IMR-90 (cell line): ENCODE results near the gene GRB10. TPM values are rescaled to one million over a fixed set of nuclear protein-coding genes. Genes with fewer than 3 reads are reported as not detected.

Source experiments
- ATAC-seq: fragments of 200-7000 bp; cut with Tn5 transposase; 2 replicates; pipeline ENCODE4 v1.9.1; 2020; ENCODE audit warnings: low read depth, mild to moderate bottlenecking, moderate library complexity
- BruUV-seq: library from RNA; stranded (reverse); fragments of 400-500 nt; replicated peaks from 2 replicates; lab custom pipeline; 2021; lab: Mats Ljungman, UMichigan
- CTCF ChIA-PET: fragments of 300-600 bp; formaldehyde crosslinking; extraction: SDS; loops from one replicate; lab custom pipeline; 2021; ENCODE audit warnings: antibody characterized with exemption; lab: Yijun Ruan, JAX
- POLR2A ChIA-PET: fragments of 300-600 bp; sonication (Branson Sonifier 250); formaldehyde crosslinking; loops from one replicate; lab custom pipeline; 2022; ENCODE audit warnings: antibody characterized with exemption; ENCODE audit not compliant: unreplicated experiment; lab: Charles Lee
- DNase-seq: peaks from one replicate; pipeline ENCODE4 v3.0.0; 2013
- H2AFZ ChIP-seq: replicated peaks from 2 replicates; pipeline ENCODE3; 2013; ENCODE audit warnings: low read length, mild to moderate bottlenecking; ENCODE audit not compliant: poor library complexity
- H2AK5ac ChIP-seq: 2 replicates; pipeline ENCODE4 v1.6.1; 2013; ENCODE audit warnings: low read depth, low read length, inconsistent platforms
- H2AK9ac ChIP-seq: replicated peaks from 2 replicates; pipeline ENCODE3; 2013; ENCODE audit warnings: mild to moderate bottlenecking, low read depth, low read length, moderate library complexity; ENCODE audit not compliant: poor library complexity
- H2BK120ac ChIP-seq: 2 replicates; pipeline ENCODE4 v1.6.1; 2013; ENCODE audit warnings: low read depth, low read length, inconsistent platforms
- H2BK15ac ChIP-seq: 3 replicates; pipeline ENCODE4 v1.6.1; 2013; ENCODE audit warnings: low read depth, low read length, inconsistent platforms
- H2BK20ac ChIP-seq: 2 replicates; pipeline ENCODE4 v1.6.1; 2013; ENCODE audit warnings: low read depth, mild to moderate bottlenecking, inconsistent platforms, low read length, moderate library complexity
- H2BK5ac ChIP-seq: 2 replicates; pipeline ENCODE4 v1.6.1; 2013; ENCODE audit warnings: mild to moderate bottlenecking, low read depth, low read length, inconsistent platforms; ENCODE audit not compliant: poor library complexity, severe bottlenecking
- H3K14ac ChIP-seq: replicated peaks from 2 replicates; pipeline ENCODE4 v1.6.1; 2013; ENCODE audit warnings: low read depth, low read length, inconsistent platforms
- H3K18ac ChIP-seq: 2 replicates; pipeline ENCODE4 v1.6.1; 2013; ENCODE audit warnings: low read depth, low read length, control low read depth
- H3K23ac ChIP-seq: 2 replicates; pipeline ENCODE4 v1.6.1; 2013; ENCODE audit warnings: low read depth, low read length, inconsistent platforms
- H3K27ac ChIP-seq: 2 replicates; pipeline ENCODE4 v1.5.1; 2013; ENCODE audit warnings: mild to moderate bottlenecking, control low read depth, low read length; ENCODE audit not compliant: insufficient read depth
- H3K27me3 ChIP-seq: 2 replicates; pipeline ENCODE4 v1.6.1; 2013; ENCODE audit warnings: low read length; ENCODE audit not compliant: control insufficient read depth, insufficient read depth
- H3K36me3 ChIP-seq: 2 replicates; pipeline ENCODE4 v1.6.1; 2013; ENCODE audit warnings: low read length, mixed read lengths; ENCODE audit not compliant: control insufficient read depth, insufficient read depth
- H3K4ac ChIP-seq: 2 replicates; pipeline ENCODE4 v1.6.1; 2013; ENCODE audit warnings: low read depth, low read length, inconsistent platforms
- H3K4me1 ChIP-seq: 2 replicates; pipeline ENCODE4 v1.6.1; 2013; ENCODE audit warnings: low read length, mixed read lengths; ENCODE audit not compliant: control insufficient read depth, insufficient read depth
- H3K4me2 ChIP-seq: 2 replicates; pipeline ENCODE4 v1.6.1; 2013; ENCODE audit warnings: low read depth, mild to moderate bottlenecking, control low read depth, low read length, moderate library complexity
- H3K4me3 ChIP-seq: 2 replicates; pipeline ENCODE4 v1.5.1; 2013; ENCODE audit warnings: low read depth, mild to moderate bottlenecking, control low read depth, low read length, moderate library complexity; ENCODE audit not compliant: insufficient read depth
- H3K56ac ChIP-seq: 2 replicates; pipeline ENCODE4 v1.6.1; 2013; ENCODE audit warnings: low read length, inconsistent platforms; ENCODE audit not compliant: insufficient read depth; ENCODE audit errors: extremely low read depth
- H3K79me1 ChIP-seq, 2 experiments: 2 replicates each; pipeline ENCODE4 v1.6.1; 2013; ENCODE audit warnings: low read length in 2 of 2, inconsistent platforms in 1 of 2, low read depth in 1 of 2
- H3K9ac ChIP-seq: 2 replicates; pipeline ENCODE4 v1.6.1; 2013; ENCODE audit warnings: low read depth, low read length, control low read depth
- H3K9me1 ChIP-seq: 2 replicates; pipeline ENCODE4 v1.6.1; 2013; ENCODE audit warnings: low read length, inconsistent platforms; ENCODE audit not compliant: insufficient read depth
- H3K9me3 ChIP-seq: 2 replicates; pipeline ENCODE4 v1.6.1; 2013; ENCODE audit warnings: low read length; ENCODE audit not compliant: control insufficient read depth, insufficient read depth
- H4K20me1 ChIP-seq: 2 replicates; pipeline ENCODE4 v1.6.1; 2013; ENCODE audit warnings: low read length, inconsistent platforms; ENCODE audit not compliant: insufficient read depth
- H4K5ac ChIP-seq: 2 replicates; pipeline ENCODE4 v1.6.1; 2013; ENCODE audit warnings: mild to moderate bottlenecking, low read depth, low read length, control low read depth
- H4K8ac ChIP-seq, 2 experiments: 2 replicates each; pipeline ENCODE4 v1.6.1; 2013; ENCODE audit warnings: low read depth in 2 of 2, low read length in 2 of 2, control low read depth in 1 of 2, inconsistent platforms in 1 of 2
- H4K91ac ChIP-seq: 2 replicates; pipeline ENCODE4 v1.6.1; 2013; ENCODE audit warnings: low read depth, low read length, inconsistent platforms; ENCODE audit not compliant: insufficient read depth
- CHD1 ChIP-seq: IDR thresholded peaks from 2 replicates; pipeline ENCODE4 v1.6.1; 2012; ENCODE audit warnings: low read depth, low read length, improper control_type of control experiment
- RCOR1 ChIP-seq: IDR thresholded peaks from 2 replicates; pipeline ENCODE4 v1.6.1; 2012; ENCODE audit warnings: mild to moderate bottlenecking, low read length, improper control_type of control experiment; ENCODE audit not compliant: insufficient replicate concordance
- SMC3 ChIP-seq: fragments of 150-350 bp; IDR thresholded peaks from 2 replicates; pipeline ENCODE4 v1.6.1; 2016; ENCODE audit warnings: low read depth, mild to moderate bottlenecking, antibody characterized with exemption, low read length, moderate library complexity
- WGBS, 2 experiments: methylation state at CpG; one replicate each; pipeline versions ENCODE4 v1.1.5 to v1.1.7; 2013; ENCODE audit warnings: missing lambda C conversion rate in 2 of 2; ENCODE audit not compliant: insufficient read length in 1 of 2; ENCODE audit errors: extremely low coverage in 2 of 2; 5-methylcytosine and 5-hydroxymethylcytosine counted together
- dilution Hi-C: fragments of 300-500 bp; cut with HindIII; formaldehyde crosslinking; loops from one replicate; pipeline ENCODE4 v1.14.3; 2018; ENCODE audit warnings: low sequenced_read_pairs; ENCODE audit not compliant: unreplicated experiment
- in situ Hi-C: fragments of 300-500 bp; cut with MboI; formaldehyde crosslinking; loops from 3 replicates; pipeline ENCODE4 v1.14.3; 2019; ENCODE audit warnings: low sequenced_read_pairs, inconsistent platforms, mixed read lengths
- intact Hi-C: fragments of 100-400 bp; cut with micrococcal nuclease; formaldehyde crosslinking; loops from 2 replicates; pipeline ENCODE4 v1.10.0; 2022
- polyA plus RNA-seq, 3 experiments: library from polyadenylated mRNA; depleted of rRNA; stranded (reverse); fragments of >200 nt; gene quantifications; 2 replicates each; pipeline ENCODE4 v1.2.3, GENCODE V29; 2012; ENCODE audit warnings: low replicate concordance in 1 of 3
- total RNA-seq: library from RNA; depleted of rRNA; stranded (reverse); fragments of >200 nt; gene quantifications from 2 replicates; pipeline ENCODE4 v1.2.3, GENCODE V29; 2012

Gene GRB10
- total and polyA plus RNA-seq, 2 of the 4 experiments (the other 2 are of a cell fraction), result 6.3 to 15.1 TPM

DNA sequence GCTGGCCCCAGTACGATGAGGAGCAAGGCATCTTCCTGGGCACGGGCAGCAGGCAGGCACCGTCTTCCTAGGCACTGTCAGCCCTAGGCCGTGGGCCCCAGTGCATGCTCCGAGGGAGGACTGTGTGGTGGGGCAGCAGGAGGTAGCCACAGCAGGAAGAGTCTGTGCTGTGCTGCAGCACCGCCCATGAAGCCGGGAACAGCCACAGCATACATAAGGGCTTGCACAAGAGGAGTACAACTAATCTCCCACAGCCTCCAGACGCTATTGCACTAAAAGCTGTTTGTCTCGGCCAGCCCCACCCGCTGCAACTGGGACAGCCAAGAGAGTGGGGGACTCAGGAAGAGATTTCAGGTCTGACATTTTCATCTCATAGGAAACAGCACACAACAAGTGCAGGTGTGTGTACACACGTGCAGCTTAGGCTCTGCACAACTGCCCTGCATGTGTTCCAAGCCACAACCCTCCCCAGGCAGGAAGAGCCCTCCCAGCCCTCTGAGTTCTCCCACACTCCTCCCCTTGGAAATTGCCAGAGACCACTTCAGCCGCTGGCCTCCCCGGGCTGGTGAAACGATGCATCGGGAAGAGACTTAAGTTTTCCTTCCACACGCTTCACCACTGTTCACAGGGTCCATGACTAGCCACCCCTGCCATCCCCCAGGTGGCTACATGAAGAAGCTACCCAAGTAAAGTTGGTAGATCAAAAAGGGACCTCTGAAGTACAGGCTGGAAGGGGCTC is 129.4 kb downstream of the GRB10 start:
- Histone ChIP-seq H2BK5ac (no peak overlapping the region), H3K4me3 (no peak overlapping the region), H3K4ac (no peak overlapping the region), H3K4me2 (no peak overlapping the region), H3K27me3 (no peaks in the 10 kb centered on the region), H4K20me1 (peaks cover 4% of the 10 kb centered on the region; the same call in 1 of the 2 replicates), H4K91ac (no peak overlapping the region), H3K27ac (no peak overlapping the region), H3K56ac (no peak overlapping the region), H4K8ac (no peak overlapping the region), H2AK5ac (no peak overlapping the region), H4K5ac (no peak overlapping the region), H3K9me1 (no peaks in the 10 kb centered on the region; the same call in 1 of the 2 replicates), H3K9ac (no peak overlapping the region), H2AFZ (no peak overlapping the region), H3K23ac (no peak overlapping the region), H3K36me3 (peaks cover 3% of the 10 kb centered on the region), H2BK120ac (no peak overlapping the region), H3K18ac (no peak overlapping the region), H2AK9ac (no peak overlapping the region), H3K14ac (no peak overlapping the region), H2BK20ac (no peak overlapping the region), H3K4me1 (peaks cover 1% of the 10 kb centered on the region; the same call in 1 of the 2 replicates), H3K79me1 (no peaks in the 10 kb centered on the region; a peak in 1 of 4 replicates), H2BK15ac (no peak overlapping the region), H3K9me3 (no peaks in the 10 kb centered on the region)
- no peak for DNase-seq
- ChIA-PET CTCF (no interaction called here), POLR2A (no interaction called here)
- no TSS peak for BruUV-seq
- ATAC-seq, result no peak; the same call in 1 of the 2 replicates
- WGBS, 2 experiments, result 85% methylated on average over 2 of the region's 16 CpGs; no CpG with 5 or more reads in 1 of the 2 experiments
- intact Hi-C loops, result no loop called here
- in situ Hi-C loops, result no loop called here
- TF ChIP-seq CHD1, result no peak
- TF ChIP-seq RCOR1, result no peak
- TF ChIP-seq SMC3, result no peak
- dilution Hi-C loops, result no loop called here
